ENCODE measurements around the gene PCNX3. TPM values are rescaled to one million over a fixed set of nuclear protein-coding genes. Genes with fewer than 3 reads are reported as not detected.

PCNX3 gene
- total and polyA plus RNA-seq, 5 donors, result 10.2 to 17.2 (median 13.9) TPM

DNA sequence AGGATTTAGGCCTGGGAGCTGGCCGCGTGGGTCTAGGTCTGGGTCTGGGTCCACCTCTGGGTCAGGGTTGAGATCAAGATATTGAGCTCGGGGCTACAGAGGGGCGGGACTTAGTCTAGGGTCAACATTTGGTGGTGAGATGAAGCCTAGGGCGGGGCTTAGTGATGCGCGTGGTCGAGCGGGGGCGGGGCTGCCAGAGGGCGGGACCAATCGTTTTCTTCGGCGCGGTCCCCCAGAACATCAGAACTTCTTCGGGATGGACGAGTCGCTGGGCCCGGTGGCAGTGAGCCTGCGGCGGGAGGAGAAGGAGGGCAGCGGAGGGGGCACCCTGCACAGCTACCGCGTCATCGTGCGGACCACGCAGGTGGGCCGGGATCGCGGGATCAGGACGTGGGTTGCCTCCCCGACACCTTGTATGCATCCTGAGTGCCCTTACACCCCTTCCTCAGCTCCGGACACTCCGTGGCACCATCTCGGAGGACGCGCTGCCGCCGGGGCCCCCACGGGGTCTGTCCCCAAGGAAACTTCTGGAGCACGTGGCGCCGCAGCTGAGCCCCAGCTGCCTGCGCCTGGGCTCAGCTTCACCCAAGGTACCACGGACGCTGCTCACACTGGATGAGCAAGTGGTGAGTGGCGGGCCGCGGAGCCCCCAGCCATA lies 26.6 kb downstream of the PCNX3 start:
- no peak for ATAC-seq

DNA sequence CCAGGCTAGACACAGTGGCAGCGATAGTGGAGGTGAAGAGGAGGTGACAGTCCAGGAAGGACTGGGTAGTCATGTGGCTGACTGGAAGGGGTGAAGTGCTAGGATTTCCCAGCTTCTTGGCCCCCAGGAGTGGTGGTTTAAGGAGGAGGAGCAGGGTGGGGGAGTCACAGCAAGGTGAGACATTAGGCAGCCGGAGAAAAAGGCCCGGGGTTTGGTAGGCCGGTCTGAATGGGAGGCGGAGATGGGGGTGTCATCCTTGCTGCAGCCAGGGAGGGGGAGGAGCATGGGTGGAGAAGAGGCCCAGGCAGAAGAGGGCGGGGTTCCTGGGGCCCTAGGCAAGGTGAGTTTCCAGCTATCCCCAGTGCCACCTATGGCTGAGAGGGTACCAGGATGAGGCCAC lies 28.4 kb downstream of the PCNX3 start:
- Histone ChIP-seq H3K4me3 (ENCODE audit: low read length) (no peak overlapping the region), H3K9me3 (ENCODE audit: control insufficient read depth, low read length) (no peaks in the 10 kb centered on the region), H3K4me1 (ENCODE audit: control insufficient read depth, insufficient read depth, low read length) (peaks cover 2% of the 10 kb centered on the region), H3K27ac (ENCODE audit: low read length) (no peak overlapping the region), H3K27me3 (ENCODE audit: control insufficient read depth, insufficient read depth) (no peaks in the 10 kb centered on the region)
- DNase-seq (no peak), ATAC-seq (no peak)
- 74% methylated on average over 6 of the region's 6 CpGs for WGBS
- intact Hi-C loops (cut with DNase I), result no loop called here

More for the DNA sequence above, 26.6 kb downstream of the PCNX3 start:
- Histone ChIP-seq H3K4me1 (ENCODE audit: control insufficient read depth, insufficient read depth, low read length) (peaks cover 2% of the 10 kb centered on the region), H3K27me3 (ENCODE audit: control insufficient read depth, insufficient read depth) (no peaks in the 10 kb centered on the region), H3K4me3 (ENCODE audit: low read length) (no peak overlapping the region), H3K9me3 (ENCODE audit: control insufficient read depth, low read length) (no peaks in the 10 kb centered on the region), H3K27ac (ENCODE audit: low read length) (no peak overlapping the region)
- intact Hi-C loops (cut with DNase I), result no loop called here
- WGBS, result 59% methylated on average over 49 of the region's 49 CpGs
- DNase-seq, result peak in 1 of 3 donors; percentile 65

DNA sequence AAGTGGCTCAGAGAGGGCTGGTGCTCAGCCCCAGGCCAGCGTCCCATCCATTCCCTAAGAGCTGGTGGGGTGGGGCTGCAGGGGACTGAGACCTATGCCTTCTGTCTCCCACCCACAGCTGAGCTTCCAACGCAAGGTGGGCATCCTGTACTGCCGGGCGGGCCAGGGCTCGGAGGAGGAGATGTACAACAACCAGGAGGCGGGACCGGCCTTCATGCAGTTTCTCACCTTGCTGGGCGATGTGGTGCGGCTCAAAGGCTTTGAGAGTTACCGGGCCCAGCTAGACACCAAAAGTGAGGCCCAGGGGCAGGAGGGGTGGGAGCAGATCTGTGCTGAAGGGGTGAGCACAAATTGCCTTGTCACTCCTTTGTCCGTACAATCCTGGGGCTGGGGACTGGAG lies 29.3 kb downstream of the PCNX3 start:
- no peak overlapping the region for H3K27ac ChIP-seq (ENCODE audit: low read length)
- intact Hi-C loops (cut with DNase I), result no loop called here
- no peak for DNase-seq
- H3K27me3 ChIP-seq (ENCODE audit: control insufficient read depth, insufficient read depth), result no peaks in the 10 kb centered on the region
- peaks cover under 1% of the 10 kb centered on the region for H3K4me1 ChIP-seq (ENCODE audit: control insufficient read depth, insufficient read depth, low read length)
- no peak overlapping the region for H3K4me3 ChIP-seq (ENCODE audit: low read length)
- 83% methylated on average over 11 of the region's 11 CpGs for WGBS
- no peak for ATAC-seq
- H3K9me3 ChIP-seq (ENCODE audit: control insufficient read depth, low read length), result no peaks in the 10 kb centered on the region

DNA sequence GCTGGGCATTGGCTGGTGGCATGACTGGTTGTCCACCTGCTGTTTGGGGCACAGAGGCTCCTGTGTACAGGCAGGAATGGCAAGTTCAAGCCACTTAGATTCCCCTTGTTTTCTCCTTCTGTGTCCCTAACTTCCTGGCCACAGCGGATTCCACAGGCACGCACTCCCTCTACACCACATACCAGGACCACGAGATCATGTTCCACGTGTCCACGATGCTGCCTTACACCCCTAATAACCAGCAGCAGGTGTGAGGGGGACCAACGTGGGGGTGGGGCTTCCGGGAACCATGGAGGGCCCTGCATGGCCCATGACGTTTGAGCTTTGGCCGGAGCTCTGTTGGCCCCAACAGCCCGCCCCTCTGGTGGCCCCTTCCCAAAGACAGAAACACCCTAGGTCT lies 30.1 kb downstream of the PCNX3 start:
- Histone ChIP-seq H3K27me3 (ENCODE audit: control insufficient read depth, insufficient read depth) (no peaks in the 10 kb centered on the region), H3K4me1 (ENCODE audit: control insufficient read depth, insufficient read depth, low read length) (no peaks in the 10 kb centered on the region), H3K27ac (ENCODE audit: low read length) (no peak overlapping the region), H3K9me3 (ENCODE audit: control insufficient read depth, low read length) (no peaks in the 10 kb centered on the region), H3K4me3 (ENCODE audit: low read length) (no peak overlapping the region)
- ATAC-seq, result no peak
- 62% methylated on average over 10 of the region's 10 CpGs for WGBS
- intact Hi-C loops (cut with DNase I), result no loop called here
- DNase-seq, result peak in 1 of 3 donors; percentile 42

DNA sequence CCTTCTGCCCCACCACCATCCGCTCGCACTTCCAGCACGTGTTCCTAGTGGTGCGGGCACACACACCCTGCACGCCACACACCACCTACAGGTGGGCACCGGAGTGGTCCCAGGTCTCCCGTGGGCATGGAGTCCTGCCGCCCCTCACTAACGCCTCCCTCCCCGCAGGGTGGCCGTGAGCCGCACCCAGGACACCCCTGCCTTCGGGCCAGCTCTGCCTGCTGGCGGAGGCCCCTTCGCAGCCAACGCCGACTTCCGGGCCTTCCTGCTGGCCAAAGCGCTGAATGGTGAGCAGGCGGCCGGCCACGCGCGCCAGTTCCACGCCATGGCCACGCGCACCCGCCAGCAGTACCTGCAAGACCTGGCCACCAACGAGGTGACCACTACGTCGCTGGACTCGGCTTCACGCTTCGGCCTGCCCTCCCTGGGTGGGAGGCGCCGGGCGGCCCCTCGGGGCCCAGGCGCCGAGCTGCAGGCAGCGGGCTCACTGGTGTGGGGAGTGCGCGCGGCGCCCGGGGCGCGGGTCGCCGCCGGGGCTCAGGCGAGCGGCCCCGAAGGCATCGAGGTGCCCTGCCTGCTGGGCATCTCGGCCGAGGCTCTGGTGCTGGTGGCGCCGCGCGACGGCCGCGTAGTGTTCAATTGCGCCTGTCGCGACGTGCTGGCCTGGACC lies 30.8 kb downstream of the PCNX3 start:
- no peaks in the 10 kb centered on the region for H3K27me3 ChIP-seq (ENCODE audit: control insufficient read depth, insufficient read depth)
- H3K9me3 ChIP-seq (ENCODE audit: control insufficient read depth, low read length), result no peaks in the 10 kb centered on the region
- no peak overlapping the region for H3K27ac ChIP-seq (ENCODE audit: low read length)
- ATAC-seq (no peak), DNase-seq (peak in 2 of 3 donors; percentile 54 to 57)
- intact Hi-C loops (cut with DNase I), result no loop called here
- 84% methylated on average over 68 of the region's 68 CpGs for WGBS
- peaks cover 2% of the 10 kb centered on the region for H3K4me1 ChIP-seq (ENCODE audit: control insufficient read depth, insufficient read depth, low read length)
- H3K4me3 ChIP-seq (ENCODE audit: low read length), result no peak overlapping the region

DNA sequence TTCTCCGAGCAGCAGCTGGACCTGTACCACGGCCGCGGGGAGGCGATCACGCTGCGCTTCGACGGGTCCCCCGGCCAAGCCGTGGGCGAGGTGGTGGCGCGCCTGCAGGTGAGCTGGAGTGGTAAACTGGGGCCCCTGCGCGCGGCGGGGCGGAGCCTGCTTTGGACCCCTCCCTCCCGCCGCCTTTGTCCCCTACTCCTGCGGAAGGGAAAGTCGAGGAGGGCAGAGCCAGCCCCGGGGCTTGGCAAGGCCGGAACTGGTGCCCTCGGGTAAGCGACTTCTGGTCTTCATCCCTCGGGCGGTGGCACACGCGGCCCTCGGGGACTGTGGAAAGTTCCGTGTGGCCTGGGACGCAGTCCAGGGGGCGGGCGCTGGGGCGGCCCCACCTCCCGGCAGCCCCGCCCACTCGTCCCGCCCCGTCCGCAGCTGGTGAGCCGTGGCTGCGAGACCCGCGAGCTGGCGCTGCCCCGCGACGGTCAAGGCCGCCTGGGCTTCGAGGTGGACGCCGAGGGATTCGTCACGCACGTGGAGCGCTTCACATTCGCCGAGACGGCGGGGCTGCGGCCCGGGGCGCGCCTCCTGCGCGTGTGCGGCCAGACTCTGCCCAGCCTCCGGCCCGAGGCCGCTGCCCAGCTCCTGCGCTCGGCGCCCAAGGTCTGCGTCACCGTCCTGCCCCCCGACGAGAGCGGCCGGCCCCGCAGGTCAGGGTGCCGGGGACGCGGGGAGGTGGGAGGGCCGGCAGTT lies 31.6 kb downstream of the PCNX3 start:
- Histone ChIP-seq H3K9me3 (ENCODE audit: control insufficient read depth, low read length) (no peaks in the 10 kb centered on the region), H3K27me3 (ENCODE audit: control insufficient read depth, insufficient read depth) (no peaks in the 10 kb centered on the region), H3K27ac (ENCODE audit: low read length) (no peak overlapping the region), H3K4me1 (ENCODE audit: control insufficient read depth, insufficient read depth, low read length) (peaks cover 8% of the 10 kb centered on the region), H3K4me3 (ENCODE audit: low read length) (no peak overlapping the region)
- intact Hi-C loops (cut with DNase I), result no loop called here
- DNase-seq (peak; percentile 29 to 78 (median 76)), ATAC-seq (peak; percentile 23 to 52)
- WGBS, result 52% methylated on average over 87 of the region's 87 CpGs

DNA sequence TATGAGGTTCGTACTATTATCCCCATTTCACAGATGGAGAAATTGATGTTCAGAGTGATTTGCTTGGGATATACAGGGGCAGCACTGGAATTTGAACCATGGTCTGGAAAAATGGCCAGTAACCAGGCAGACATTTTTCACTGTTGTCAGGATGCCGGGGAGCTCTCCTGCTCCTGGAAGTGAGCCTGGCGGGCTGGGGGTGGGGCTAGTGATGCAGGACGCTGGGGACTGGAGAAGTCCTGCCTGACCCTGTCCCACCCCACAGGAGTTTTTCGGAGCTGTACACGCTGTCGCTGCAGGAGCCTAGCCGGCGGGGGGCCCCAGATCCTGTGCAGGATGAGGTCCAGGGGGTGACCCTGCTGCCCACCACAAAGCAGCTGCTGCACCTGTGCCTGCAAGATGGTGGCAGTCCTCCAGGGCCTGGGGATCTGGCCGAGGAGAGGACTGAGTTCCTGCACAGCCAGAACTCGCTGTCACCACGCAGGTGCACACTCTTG lies 33.5 kb downstream of the PCNX3 start:
- H3K4me1 ChIP-seq (ENCODE audit: control insufficient read depth, insufficient read depth, low read length), result peaks cover 16% of the 10 kb centered on the region
- DNase-seq (peak; percentile 22 to 78 (median 70)), ATAC-seq (no peak)
- H3K9me3 ChIP-seq (ENCODE audit: control insufficient read depth, low read length), result no peaks in the 10 kb centered on the region
- H3K27ac ChIP-seq (ENCODE audit: low read length), result no peak overlapping the region
- no peak overlapping the region for H3K4me3 ChIP-seq (ENCODE audit: low read length)
- intact Hi-C loops (cut with DNase I), result no loop called here
- 67% methylated on average over 12 of the region's 12 CpGs for WGBS
- no peaks in the 10 kb centered on the region for H3K27me3 ChIP-seq (ENCODE audit: control insufficient read depth, insufficient read depth)

DNA sequence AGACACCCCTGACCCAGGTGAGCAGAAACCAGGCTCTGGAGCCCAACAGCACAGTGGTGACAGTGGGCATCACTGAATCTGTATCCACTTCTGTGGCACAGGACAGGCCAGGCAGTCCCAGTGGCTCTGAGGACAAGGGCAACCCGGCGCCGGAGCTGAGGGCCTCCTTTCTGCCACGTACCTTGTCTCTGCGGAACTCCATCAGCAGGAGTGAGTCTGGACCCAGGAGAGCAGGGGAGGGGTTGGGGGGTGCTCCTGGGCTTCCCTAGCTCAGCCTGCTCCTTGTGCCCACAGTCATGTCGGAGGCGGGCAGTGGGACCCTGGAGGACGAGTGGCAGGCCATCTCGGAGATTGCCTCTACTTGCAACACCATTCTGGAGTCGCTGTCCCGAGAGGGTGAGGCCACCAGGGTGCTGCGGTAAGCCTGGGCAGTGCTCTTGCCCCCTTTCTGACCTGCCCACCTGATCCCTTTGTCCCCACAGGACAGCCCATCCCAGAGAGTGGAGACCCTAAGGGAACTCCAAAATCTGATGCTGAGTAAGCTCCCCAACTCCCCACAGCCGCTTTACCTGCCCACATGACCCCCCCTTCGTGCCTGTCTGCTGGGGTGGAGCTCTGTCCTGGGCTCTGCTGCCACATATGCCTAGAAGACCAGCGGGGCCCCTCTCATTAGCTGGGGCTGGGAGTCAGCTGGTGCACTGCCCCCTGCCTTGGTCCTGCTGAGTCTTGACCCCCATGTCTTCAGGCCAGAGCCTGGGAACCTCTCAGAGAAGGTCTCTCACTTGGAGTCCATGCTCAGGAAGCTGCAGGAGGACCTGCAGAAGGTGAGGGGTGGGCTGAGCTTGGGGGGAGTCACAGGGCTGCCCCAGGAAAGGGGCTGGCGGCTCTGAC lies 34.3 kb downstream of the PCNX3 start:
- no peaks in the 10 kb centered on the region for H3K27me3 ChIP-seq (ENCODE audit: control insufficient read depth, insufficient read depth)
- H3K9me3 ChIP-seq (ENCODE audit: control insufficient read depth, low read length), result no peaks in the 10 kb centered on the region
- DNase-seq (peak; percentile 18 to 58 (median 57)), ATAC-seq (no peak)
- no peak overlapping the region for H3K4me3 ChIP-seq (ENCODE audit: low read length)
- no peak overlapping the region for H3K27ac ChIP-seq (ENCODE audit: low read length)
- peaks cover 16% of the 10 kb centered on the region for H3K4me1 ChIP-seq (ENCODE audit: control insufficient read depth, insufficient read depth, low read length)
- WGBS, result 89% methylated on average over 16 of the region's 16 CpGs
- intact Hi-C loops (cut with DNase I), result no loop called here

DNA sequence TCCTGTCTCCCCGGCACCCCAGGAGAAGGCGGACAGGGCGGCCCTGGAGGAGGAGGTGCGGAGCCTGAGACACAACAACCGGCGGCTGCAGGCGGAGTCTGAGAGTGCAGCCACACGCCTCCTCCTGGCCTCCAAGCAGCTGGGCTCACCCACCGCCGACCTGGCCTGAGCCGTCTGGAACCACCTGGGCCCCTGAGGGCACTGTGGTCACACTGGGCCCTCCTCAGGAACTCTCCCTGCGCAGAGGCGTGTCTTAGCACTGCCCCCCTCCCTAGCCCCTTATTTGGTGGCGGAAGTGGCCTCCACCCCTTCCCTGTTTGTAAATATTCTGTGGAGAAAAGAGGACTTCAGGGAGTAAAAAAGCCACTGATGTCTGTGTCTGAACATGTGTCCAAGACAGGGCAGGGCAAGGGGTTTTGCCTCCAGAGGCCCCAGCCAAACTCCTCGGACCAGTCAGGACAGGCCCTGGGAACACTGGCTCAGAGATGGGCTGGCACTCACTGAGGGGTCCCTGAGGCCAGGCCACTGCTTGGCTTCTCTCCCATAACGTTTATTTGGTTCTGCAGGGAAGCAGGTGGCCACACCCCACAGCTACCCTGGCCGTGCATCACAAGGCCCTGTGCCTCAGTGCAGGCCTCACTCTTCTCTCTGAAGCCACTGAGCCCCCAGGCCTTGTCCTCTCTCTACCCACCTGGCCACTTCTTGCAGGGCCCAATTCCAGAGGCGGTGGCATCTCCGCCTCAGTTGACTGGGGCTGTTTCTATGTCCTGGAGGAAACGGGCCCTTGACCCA lies 35.2 kb downstream of the PCNX3 start:
- intact Hi-C loops (cut with DNase I), result no loop called here
- 80% methylated on average over 20 of the region's 20 CpGs for WGBS
- Histone ChIP-seq H3K4me3 (ENCODE audit: low read length) (no peak overlapping the region), H3K4me1 (ENCODE audit: control insufficient read depth, insufficient read depth, low read length) (peaks cover 16% of the 10 kb centered on the region), H3K27ac (ENCODE audit: low read length) (no peak overlapping the region), H3K27me3 (ENCODE audit: control insufficient read depth, insufficient read depth) (no peaks in the 10 kb centered on the region), H3K9me3 (ENCODE audit: control insufficient read depth, low read length) (no peaks in the 10 kb centered on the region)
- DNase-seq (peak; percentile 17 to 67 (median 65)), ATAC-seq (no peak)

DNA sequence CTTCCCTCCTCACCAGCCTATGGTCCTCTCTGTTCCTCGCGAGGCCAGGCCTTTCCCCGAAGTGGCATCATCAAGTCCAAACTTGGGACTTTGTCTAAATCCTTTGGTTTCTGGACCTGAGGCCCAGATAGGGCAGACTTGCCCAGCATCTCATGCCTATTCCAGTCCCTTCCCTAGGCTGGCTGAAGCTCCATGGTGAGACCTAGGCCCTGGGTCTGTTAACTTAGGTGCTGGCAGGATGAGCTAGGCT lies 35.7 kb downstream of the PCNX3 start:
- no peak overlapping the region for H3K4me3 ChIP-seq (ENCODE audit: low read length)
- DNase-seq, result no peak
- intact Hi-C loops (cut with DNase I), result no loop called here

More for the DNA sequence above, 35.7 kb downstream of the PCNX3 start:
- 92% methylated on average over 3 of the region's 3 CpGs for WGBS
- Histone ChIP-seq H3K4me1 (ENCODE audit: control insufficient read depth, insufficient read depth, low read length) (peaks cover 16% of the 10 kb centered on the region), H3K9me3 (ENCODE audit: control insufficient read depth, low read length) (no peaks in the 10 kb centered on the region), H3K27ac (ENCODE audit: low read length) (peak overlapping the region; percentile 94), H3K27me3 (ENCODE audit: control insufficient read depth, insufficient read depth) (no peaks in the 10 kb centered on the region)
- ATAC-seq, result no peak
